ENCODE data around the gene MSMP. TPM values are rescaled to one million over a fixed set of nuclear protein-coding genes. Genes with fewer than 3 reads are reported as not detected.

Gene MSMP
- total RNA-seq, 1 experiment from 2014 or later = 2.1 TPM

DNA sequence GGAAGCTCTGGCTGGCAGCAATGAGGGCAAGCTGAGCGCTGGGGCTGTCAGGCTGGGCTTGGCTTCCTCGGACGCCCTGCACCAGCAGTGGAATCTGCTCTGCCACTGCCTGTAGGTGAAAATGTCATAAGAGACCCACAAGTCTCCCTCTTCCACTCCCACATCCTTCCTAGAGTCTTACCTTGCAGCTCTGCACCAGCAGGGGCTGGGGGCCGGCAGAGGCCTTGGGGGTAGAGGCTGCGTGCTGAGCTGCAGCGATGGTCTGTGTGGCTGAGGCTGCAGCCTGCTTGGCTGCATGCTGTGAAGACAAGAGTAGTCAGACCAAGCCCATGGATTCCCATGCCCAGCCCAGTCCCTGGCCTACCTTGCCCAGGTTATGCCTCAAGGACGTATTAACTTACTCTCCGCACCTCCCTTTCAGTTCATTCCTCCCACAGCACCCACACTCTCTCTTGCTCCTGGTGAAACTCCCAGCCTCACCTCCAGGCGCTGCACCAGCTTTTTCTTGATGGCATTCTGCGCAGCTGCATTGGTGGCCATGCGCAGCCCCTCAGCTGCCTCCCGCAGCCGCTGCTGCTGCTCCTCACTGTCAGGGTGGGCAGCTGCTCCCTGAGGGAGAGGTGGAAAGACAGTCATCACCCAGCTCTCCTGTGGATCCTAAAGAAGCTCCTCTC is 39.4 kb downstream of the MSMP start (continued):
- TF ChIP-seq, protein P1, sequence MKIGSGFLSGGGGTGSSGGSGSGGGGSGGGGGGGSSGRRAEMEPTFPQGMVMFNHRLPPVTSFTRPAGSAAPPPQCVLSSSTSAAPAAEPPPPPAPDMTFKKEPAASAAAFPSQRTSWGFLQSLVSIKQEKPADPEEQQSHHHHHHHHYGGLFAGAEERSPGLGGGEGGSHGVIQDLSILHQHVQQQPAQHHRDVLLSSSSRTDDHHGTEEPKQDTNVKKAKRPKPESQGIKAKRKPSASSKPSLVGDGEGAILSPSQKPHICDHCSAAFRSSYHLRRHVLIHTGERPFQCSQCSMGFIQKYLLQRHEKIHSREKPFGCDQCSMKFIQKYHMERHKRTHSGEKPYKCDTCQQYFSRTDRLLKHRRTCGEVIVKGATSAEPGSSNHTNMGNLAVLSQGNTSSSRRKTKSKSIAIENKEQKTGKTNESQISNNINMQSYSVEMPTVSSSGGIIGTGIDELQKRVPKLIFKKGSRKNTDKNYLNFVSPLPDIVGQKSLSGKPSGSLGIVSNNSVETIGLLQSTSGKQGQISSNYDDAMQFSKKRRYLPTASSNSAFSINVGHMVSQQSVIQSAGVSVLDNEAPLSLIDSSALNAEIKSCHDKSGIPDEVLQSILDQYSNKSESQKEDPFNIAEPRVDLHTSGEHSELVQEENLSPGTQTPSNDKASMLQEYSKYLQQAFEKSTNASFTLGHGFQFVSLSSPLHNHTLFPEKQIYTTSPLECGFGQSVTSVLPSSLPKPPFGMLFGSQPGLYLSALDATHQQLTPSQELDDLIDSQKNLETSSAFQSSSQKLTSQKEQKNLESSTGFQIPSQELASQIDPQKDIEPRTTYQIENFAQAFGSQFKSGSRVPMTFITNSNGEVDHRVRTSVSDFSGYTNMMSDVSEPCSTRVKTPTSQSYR (CRISPR knock-in tag; IDR thresholded peaks at IDR 0.05) = no peak
- TF ChIP-seq ZNF219 (CRISPR knock-in tag; IDR thresholded peaks at IDR 0.05; ENCODE audit: borderline replicate concordance) (no peak), JAZF1 (CRISPR knock-in tag; IDR thresholded peaks at IDR 0.05) (no peak), ZNF138 (CRISPR knock-in tag; conservative IDR thresholded peaks at IDR 0.05) (no peak), CREB1 (CRISPR knock-in tag; IDR thresholded peaks at IDR 0.05) (no peak), GRHL2 (CRISPR knock-in tag; IDR thresholded peaks at IDR 0.05; ENCODE audit: insufficient replicate concordance, severe bottlenecking) (no peak)

GRCh38 chr9:35714123-35714522 is 40.0 kb downstream of the MSMP start:
- no peaks in the 10 kb centered on the region for H3K9me3 Mint-ChIP-seq
- no peak for TF ChIP-seq MXD4 (CRISPR knock-in tag; IDR thresholded peaks at IDR 0.05; ENCODE audit: borderline replicate concordance)
- TF ChIP-seq CREM (CRISPR knock-in tag; IDR thresholded peaks at IDR 0.05) = no peak
- no peak for TF ChIP-seq NFE2L1 (CRISPR knock-in tag; IDR thresholded peaks at IDR 0.05)
- no peak for TF ChIP-seq JAZF1 (CRISPR knock-in tag; IDR thresholded peaks at IDR 0.05)
- no peak for TF ChIP-seq OVOL2 (CRISPR knock-in tag; IDR thresholded peaks at IDR 0.05; ENCODE audit: borderline replicate concordance)
- TF ChIP-seq TCF7 (CRISPR knock-in tag; IDR thresholded peaks at IDR 0.05; ENCODE audit: low read depth) = no peak
- TF ChIP-seq ARID4B (CRISPR knock-in tag; IDR thresholded peaks at IDR 0.05; ENCODE audit: borderline replicate concordance) = no peak
- TF ChIP-seq, protein P2, sequence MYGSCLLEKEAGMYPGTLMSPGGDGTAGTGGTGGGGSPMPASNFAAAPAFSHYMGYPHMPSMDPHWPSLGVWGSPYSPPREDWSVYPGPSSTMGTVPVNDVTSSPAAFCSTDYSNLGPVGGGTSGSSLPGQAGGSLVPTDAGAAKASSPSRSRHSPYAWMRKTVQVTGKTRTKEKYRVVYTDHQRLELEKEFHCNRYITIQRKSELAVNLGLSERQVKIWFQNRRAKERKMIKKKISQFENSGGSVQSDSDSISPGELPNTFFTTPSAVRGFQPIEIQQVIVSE (CRISPR knock-in tag; IDR thresholded peaks at IDR 0.05; ENCODE audit: borderline replicate concordance) = no peak
- TF ChIP-seq KAT7 (CRISPR knock-in tag; IDR thresholded peaks at IDR 0.05; ENCODE audit: borderline replicate concordance) = no peak
- TF ChIP-seq, protein P3, sequence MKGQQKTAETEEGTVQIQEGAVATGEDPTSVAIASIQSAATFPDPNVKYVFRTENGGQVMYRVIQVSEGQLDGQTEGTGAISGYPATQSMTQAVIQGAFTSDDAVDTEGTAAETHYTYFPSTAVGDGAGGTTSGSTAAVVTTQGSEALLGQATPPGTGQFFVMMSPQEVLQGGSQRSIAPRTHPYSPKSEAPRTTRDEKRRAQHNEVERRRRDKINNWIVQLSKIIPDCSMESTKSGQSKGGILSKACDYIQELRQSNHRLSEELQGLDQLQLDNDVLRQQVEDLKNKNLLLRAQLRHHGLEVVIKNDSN (CRISPR knock-in tag; IDR thresholded peaks at IDR 0.05) = no peak
- no peak for TF ChIP-seq SOX15 (CRISPR knock-in tag; IDR thresholded peaks at IDR 0.05)
- TF ChIP-seq SMAD3 (CRISPR knock-in tag; IDR thresholded peaks at IDR 0.05; ENCODE audit: borderline replicate concordance) = no peak
- no peak for TF ChIP-seq FOXP4 (CRISPR knock-in tag; IDR thresholded peaks at IDR 0.05)
- TF ChIP-seq, protein P4, sequence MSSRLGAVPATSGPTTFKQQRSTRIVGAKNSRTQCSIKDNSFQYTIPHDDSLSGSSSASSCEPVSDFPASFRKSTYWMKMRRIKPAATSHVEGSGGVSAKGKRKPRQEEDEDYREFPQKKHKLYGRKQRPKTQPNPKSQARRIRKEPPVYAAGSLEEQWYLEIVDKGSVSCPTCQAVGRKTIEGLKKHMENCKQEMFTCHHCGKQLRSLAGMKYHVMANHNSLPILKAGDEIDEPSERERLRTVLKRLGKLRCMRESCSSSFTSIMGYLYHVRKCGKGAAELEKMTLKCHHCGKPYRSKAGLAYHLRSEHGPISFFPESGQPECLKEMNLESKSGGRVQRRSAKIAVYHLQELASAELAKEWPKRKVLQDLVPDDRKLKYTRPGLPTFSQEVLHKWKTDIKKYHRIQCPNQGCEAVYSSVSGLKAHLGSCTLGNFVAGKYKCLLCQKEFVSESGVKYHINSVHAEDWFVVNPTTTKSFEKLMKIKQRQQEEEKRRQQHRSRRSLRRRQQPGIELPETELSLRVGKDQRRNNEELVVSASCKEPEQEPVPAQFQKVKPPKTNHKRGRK (CRISPR knock-in tag; IDR thresholded peaks at IDR 0.05; ENCODE audit: borderline replicate concordance) = no peak
- TF ChIP-seq ZNF396 (CRISPR knock-in tag; IDR thresholded peaks at IDR 0.05; ENCODE audit: borderline replicate concordance) = no peak
- no peak for TF ChIP-seq ZNF138 (CRISPR knock-in tag; conservative IDR thresholded peaks at IDR 0.05)
- no peak for TF ChIP-seq PRRX2 (CRISPR knock-in tag; IDR thresholded peaks at IDR 0.05)
- TF ChIP-seq, protein P5, sequence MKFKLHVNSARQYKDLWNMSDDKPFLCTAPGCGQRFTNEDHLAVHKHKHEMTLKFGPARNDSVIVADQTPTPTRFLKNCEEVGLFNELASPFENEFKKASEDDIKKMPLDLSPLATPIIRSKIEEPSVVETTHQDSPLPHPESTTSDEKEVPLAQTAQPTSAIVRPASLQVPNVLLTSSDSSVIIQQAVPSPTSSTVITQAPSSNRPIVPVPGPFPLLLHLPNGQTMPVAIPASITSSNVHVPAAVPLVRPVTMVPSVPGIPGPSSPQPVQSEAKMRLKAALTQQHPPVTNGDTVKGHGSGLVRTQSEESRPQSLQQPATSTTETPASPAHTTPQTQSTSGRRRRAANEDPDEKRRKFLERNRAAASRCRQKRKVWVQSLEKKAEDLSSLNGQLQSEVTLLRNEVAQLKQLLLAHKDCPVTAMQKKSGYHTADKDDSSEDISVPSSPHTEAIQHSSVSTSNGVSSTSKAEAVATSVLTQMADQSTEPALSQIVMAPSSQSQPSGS (CRISPR knock-in tag; IDR thresholded peaks at IDR 0.05; ENCODE audit: borderline replicate concordance, low read depth) = no peak
- TF ChIP-seq CREB1 (CRISPR knock-in tag; IDR thresholded peaks at IDR 0.05) = no peak
- ChIA-PET POLR2A (no interaction called here), CTCF (interaction anchor here (2.3 to 4.1 kb wide), 2 partner anchors 17 to 18 kb away, joined by 12 to 29 read pairs; partner anchors contain the start of genes CREB3 and TLN1)
- ATAC-seq = no peak
- H3K27ac Mint-ChIP-seq = no peak overlapping the region
- no peaks in the 10 kb centered on the region for H3K27me3 Mint-ChIP-seq (ENCODE audit: low read depth)
- peaks cover 80% of the 10 kb centered on the region for H3K36me3 Mint-ChIP-seq
- no peak for DNase-seq (ENCODE audit: low spot score)
- no peaks in the 10 kb centered on the region for H3K4me1 Mint-ChIP-seq
- no peak overlapping the region for H3K4me3 Mint-ChIP-seq

All from WTC11 (cell line).